ENCODE data around the gene CDYL.
"Not testable (repeated sequence)": the region's sequence is repeated elsewhere in the genome, so short reads cannot be mapped to it uniquely, and the experiment has no call there.

Gene CDYL

GRCh38 chr6:4804095-4804494 is 27.9 kb downstream of the CDYL start:
- DNase-seq (ENCODE audit: low read depth in 2 of 2), result no peak

GRCh38 chr6:4805553-4806336 is 29.5 kb downstream of the CDYL start:
- DNase-seq (ENCODE audit: low read depth in 2 of 2), result peak in 1 of 2 donors; percentile 8

GRCh38 chr6:4806337-4806725 is 30.1 kb downstream of the CDYL start:
- DNase-seq (ENCODE audit: low read depth in 2 of 2), result no peak

- DNase-seq (ENCODE audit: low read depth in 2 of 2), result no peak
Observed at GRCh38 chr6:4806791-4807190, 30.6 kb downstream of the CDYL start.

DNA sequence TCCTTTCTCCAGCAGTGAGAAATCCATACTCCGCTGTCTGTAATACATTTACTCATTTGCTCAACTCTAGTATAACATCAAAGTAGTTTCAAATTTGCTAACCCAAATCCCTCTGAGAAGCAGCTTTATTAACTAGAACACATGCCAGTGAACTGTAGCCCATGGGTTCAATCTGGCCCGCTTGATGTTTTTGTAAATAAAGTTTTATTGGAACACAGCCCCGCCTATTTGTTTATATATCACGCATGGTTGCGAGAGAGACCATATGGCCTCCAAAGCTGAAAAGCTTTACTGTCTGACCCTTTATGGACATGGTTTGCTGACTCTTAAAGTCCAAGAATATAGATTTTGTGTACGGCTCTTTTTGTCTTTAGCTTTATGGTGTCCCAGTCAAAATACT is 32.2 kb downstream of the CDYL start:
- DNase-seq (ENCODE audit: low read depth in 2 of 2), result no peak

GRCh38 chr6:4809999-4810918 is 34.1 kb downstream of the CDYL start:
- no peak for DNase-seq (ENCODE audit: low read depth in 2 of 2)

DNA sequence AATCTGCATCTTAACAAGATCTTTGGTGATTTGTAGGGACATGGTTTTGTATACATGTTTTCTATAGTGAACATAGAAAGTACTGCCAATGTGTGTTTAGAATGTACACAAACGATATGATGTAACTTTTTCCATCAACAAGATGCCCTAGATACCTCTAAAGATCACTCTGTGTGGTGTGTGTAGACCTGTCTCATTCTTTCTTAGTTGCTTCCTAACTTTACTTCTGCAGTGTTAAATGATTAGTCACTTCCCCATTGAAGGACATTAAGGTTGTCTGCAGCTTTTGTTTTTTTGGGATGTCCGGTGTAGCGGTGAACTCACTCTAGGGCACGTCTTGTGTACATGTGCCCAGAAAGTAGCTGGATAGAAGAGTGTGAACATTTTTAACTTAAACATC is 35.9 kb downstream of the CDYL start:
- DNase-seq (ENCODE audit: low read depth in 2 of 2), result no peak

- DNase-seq (ENCODE audit: low read depth in 2 of 2), result no peak
Observed at GRCh38 chr6:4813055-4813454, 36.9 kb downstream of the CDYL start.

- no peak for DNase-seq (ENCODE audit: low read depth in 2 of 2)
Observed at GRCh38 chr6:4814212-4814611, 38.0 kb downstream of the CDYL start.

- no peak for DNase-seq (ENCODE audit: low read depth in 2 of 2)
Observed at GRCh38 chr6:4814987-4815386, 38.8 kb downstream of the CDYL start.

DNA sequence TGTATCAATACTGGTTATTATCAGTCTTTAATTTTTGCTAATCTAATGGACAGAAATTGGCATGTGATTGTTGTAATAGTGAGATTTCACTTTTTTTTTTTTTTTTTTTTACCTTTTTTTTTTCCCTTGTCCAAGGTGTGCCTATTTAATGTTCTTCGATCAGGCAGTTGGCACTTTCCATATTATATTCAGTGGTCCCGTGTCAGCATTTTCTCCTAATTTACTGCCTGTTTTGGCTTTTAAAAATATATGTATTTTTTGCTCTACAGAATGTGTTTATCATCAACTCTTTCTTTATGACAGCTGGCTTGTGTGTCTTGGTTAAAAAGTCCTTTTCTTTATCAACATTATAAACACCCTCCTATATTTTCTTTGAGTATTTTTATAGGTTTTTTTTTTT is 39.4 kb downstream of the CDYL start:
- no peak for DNase-seq (ENCODE audit: low read depth in 2 of 2)

DNA sequence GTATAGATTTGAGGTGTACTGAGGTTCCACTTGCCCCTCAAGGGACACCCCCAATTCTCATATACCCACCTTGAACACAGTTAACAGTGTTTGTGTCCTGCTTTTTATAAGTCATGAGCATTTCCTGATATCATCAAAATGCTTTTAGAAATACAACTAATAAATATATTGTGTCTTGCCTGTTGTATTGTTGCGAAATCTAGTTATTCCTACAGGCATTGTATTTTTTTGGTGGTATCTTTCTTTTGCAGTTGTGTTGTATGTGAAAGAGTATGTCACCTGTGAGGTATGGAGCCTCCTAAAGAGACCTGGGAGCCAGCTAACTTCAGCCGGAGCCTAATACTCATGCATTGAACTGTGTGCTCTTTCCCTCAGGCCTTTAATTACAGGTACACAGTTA is 40.7 kb downstream of the CDYL start:
- no peak for DNase-seq (ENCODE audit: low read depth in 2 of 2)

- DNase-seq (ENCODE audit: low read depth in 2 of 2), result no peak
Observed at GRCh38 chr6:4817551-4817950, 41.3 kb downstream of the CDYL start.

- no peak for DNase-seq (ENCODE audit: low read depth in 2 of 2)
Observed at GRCh38 chr6:4818272-4818938, 42.2 kb downstream of the CDYL start.

DNA sequence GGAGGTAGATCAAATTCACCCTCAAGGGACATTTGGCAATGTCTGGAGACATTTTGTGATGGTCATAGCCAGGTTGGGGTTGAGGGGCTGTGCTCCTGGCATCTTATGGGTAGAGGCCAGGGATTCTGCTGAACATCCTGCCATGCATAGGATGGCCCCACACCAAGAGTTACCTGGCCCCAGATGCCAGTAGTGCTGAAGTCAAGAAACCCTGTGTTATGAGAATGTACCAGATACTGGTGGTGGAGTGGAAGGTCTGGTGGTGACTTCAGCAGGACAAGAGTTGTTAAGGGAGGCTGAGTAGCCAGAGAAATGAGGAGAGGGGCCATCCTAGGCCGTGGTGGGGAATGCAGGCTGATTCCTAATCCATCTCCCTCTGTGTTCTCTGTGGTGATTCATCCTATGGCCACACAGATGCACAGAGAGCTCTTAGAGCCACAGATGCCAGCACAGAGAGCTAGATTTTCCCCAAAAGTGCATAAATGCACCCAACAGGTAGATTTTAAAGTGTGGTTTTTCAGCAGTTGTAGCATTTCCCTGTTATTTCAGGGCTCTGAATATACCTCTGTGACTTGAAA is 43.6 kb downstream of the CDYL start:
- no peak for DNase-seq (ENCODE audit: low read depth in 2 of 2)

- DNase-seq (ENCODE audit: low read depth in 2 of 2), result no peak
Observed at GRCh38 chr6:4820704-4821276, 44.6 kb downstream of the CDYL start.

DNA sequence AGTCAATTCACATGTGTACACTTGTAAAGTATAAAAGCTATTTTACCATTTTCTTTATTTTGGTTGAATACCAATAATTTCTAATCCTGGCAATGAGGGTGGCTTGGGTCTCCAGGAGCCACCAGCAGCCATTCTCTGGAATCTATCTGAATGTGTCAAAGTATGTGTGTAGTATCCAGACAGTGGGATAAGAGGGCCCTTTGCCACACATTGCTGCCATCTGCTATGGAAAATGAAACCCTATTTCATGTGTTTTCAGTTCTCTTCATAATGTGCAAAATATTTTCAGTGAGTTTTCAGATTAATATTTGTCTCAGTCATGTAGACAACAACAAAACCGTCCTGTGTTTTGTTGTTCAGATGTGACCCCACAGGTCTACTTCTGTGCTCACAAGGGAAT is 46.3 kb downstream of the CDYL start:
- no peak for DNase-seq (ENCODE audit: low read depth in 2 of 2)

GRCh38 chr6:4828187-4828698 is 52.0 kb downstream of the CDYL start:
- DNase-seq (ENCODE audit: low read depth in 2 of 2), result no peak

DNA sequence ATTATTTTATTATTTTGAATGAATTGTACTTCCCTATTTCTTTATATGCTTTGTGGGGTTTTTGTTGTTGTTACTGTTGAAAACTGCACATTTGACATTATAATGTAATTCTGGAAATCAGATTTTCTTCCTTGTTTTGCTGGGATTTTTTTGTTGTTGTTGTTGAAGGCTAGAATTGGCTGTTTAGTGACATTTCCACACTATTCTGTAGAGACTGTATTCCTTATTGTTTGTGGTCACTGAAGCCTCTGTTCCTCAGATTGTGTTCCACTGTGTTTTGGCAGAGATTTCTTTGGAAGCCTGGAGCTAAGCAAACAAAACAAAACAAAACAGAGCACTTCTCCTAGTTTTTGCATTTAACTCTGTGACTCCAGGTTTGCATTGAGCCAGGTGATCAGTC is 52.9 kb downstream of the CDYL start:
- DNase-seq (ENCODE audit: low read depth in 2 of 2), result no peak

DNA sequence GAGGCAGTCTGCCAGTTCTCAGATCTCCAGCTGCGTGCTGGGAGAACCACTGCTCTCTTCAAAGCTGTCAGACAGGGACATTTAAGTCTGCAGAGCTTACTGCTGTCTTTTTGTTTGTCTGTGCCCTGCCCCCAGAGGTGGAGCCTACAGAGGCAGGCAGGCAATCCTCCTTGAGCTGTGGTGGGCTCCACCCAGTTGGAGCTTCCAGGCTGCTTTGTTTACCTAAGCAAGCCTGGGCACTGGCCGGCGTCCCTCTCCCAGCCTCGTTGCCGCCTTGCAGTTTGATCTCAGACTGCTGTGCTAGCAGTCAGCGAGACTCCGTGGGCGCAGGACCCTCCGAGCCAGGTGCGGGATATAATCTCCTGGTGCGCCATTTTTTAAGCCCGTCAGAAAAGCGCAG is 59.3 kb downstream of the CDYL start:
- not testable (repeated sequence) for DNase-seq (ENCODE audit: low read depth in 2 of 2)

DNA sequence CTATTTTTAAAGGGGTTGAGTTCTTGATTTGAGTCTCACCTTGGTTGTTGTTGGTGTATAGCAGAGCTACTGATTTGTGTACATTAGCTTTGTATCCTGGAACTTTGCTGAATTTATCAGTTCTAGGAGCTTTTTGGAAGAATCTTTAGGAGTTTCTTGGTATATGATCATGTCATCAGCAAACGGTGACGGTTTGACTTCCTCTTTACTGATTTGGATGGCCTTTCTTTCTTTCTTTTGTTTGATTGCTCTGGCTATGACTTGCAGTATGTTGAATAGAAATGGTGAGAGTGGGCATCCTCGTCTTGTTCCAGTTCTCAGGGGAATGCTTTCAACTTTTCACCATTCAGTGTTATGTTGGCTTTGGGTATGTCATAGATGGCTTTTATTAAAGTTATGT is 64.0 kb downstream of the CDYL start:
- no peak for DNase-seq (ENCODE audit: low read depth in 2 of 2)

GRCh38 chr6:4844108-4844507 is 67.9 kb downstream of the CDYL start:
- no peak for DNase-seq (ENCODE audit: low read depth in 2 of 2)
